AG20443 (cell line): ENCODE measurements around the gene ZBTB47.

Experiments
- DNase-seq: peaks from one replicate; pipeline ENCODE4 v3.0.0; 2012; ENCODE audit warnings: low spot score, mixed read lengths

Gene ZBTB47

GRCh38 chr3:42685363-42685881 is 31.9 kb downstream of the ZBTB47 start, which contains the start of gene KLHL40:
Gene KLHL40 (plus strand): TSS chr3:42685537. CDS start chr3:42685619, 82 bp downstream.
- DNase-seq = no peak

- DNase-seq = peak; percentile 50
Observed at GRCh38 chr3:42685891-42686820, 32.7 kb downstream of the ZBTB47 start.

- no peak for DNase-seq
Observed at GRCh38 chr3:42686832-42687650, 33.5 kb downstream of the ZBTB47 start.

DNA sequence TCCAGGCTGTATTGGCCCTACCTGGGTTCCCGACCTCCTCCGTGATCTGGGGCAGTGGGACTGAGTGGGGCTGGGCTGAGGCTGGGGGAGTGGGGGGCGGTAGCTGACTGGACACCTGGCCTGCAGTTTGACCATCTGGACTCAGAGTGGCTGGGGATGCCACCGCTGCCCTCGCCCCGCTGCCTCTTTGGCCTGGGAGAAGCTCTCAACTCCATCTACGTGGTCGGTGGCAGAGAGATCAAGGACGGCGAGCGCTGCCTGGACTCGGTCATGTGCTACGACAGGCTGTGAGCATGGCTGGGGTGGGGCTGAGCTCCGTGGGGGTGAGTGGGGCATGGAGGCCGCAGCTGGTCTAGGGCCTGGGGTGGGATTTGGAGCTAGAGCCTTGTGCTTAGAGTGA is 34.5 kb downstream of the ZBTB47 start:
- DNase-seq = no peak

DNA sequence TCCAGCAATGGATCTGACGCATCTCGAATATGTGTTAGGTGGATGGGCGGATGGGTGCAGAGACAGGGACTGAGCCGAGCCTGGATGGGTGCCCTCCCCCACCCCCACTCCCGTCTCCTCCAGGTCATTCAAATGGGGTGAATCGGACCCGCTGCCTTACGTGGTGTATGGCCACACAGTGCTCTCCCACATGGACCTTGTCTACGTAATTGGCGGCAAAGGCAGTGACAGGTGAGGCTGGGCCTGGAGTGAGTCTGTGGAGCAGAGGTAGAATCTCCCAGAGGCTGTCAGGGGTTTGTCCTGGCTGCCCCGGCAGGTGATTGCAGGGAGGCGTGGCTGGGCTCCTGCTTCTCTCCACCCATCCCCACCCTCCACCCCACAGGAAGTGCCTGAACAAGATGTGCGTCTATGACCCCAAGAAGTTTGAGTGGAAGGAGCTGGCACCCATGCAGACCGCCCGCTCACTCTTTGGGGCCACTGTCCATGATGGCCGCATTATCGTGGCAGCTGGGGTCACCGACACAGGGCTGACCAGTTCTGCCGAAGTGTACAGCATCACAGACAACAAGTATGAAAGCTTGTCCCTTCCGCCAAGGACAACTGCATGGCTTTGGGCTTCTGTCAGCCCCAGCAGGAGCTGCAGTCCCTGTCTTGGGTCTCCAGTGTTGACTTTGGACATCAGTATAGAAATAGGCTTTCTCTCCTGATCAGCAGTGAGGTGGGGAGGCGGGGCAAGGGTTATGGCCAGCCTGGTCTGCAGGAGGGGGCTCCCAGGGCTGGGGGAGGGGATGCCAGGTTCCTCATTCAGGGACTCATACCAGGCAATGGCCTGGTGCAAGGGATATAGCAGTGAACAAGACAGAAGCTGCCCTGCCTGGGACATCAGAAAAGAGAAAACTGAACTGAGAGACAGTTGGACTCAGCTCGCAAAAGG is 35.3 kb downstream of the ZBTB47 start:
- no peak for DNase-seq

- DNase-seq = no peak
Observed at GRCh38 chr3:42689421-42690014, 36.0 kb downstream of the ZBTB47 start.

DNA sequence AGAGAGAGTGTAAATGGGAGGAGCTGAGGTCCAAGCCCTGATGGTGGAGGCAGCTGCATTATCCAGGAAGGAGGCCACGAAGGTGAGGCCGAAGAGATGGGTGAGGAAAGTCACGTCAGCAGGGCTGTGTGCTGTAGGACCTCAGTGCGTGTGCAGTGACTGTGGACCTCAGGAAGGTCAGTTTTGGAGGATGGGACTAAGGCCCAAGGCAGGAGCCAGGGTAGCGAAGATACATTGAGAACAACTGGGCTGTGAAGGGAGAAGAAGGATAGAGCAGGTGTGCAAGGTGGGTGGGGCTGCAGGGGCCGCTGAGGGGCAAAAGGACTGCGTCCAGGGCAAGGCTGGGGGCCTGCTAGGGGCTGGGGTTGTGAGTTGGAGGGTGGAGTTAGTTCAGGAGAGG is 36.7 kb downstream of the ZBTB47 start:
- DNase-seq = no peak

DNA sequence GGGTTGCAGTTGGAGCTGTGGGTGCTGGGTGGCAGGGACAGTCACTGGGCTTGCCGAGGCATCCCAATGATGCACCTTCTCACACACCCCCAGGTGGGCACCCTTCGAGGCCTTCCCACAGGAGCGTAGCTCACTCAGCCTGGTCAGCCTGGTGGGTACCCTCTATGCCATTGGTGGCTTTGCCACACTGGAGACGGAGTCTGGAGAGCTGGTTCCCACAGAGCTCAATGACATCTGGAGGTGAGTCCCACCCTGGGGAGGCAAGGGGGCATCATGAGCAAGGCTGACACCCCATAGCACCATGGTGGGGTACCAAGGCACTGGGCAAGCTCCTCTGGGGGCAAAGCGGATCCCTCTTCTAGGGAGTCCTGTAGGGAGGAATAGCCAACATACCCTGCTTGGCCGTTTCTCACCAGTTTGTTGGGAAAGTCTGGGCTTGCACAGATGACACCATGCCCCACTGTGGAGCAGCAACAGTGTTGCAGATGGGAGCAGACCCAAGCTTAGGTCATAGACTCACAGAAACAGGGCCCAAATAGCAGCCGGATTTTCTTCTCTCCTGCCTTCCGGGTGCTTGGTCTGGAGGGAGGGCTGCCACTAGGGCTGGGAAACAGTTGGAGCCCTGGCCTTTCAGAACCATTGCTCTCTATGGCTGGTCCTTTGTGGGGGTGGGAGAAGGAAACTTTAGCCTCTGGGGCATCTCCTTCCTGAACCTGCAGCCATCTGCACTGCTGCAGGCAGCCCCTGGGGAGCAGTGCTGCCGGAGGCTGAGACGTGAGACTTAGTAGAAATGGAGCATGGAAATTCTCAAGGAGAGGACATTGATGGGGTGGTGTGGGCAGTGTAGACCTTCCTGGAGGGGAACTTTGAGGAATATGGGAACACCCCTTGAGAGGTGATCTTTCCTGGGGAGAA is 37.5 kb downstream of the ZBTB47 start:
- DNase-seq = no peak

- no peak for DNase-seq
Observed at GRCh38 chr3:42691816-42692666, 38.5 kb downstream of the ZBTB47 start.

GRCh38 chr3:42692667-42693529 is 39.4 kb downstream of the ZBTB47 start:
- no peak for DNase-seq

DNA sequence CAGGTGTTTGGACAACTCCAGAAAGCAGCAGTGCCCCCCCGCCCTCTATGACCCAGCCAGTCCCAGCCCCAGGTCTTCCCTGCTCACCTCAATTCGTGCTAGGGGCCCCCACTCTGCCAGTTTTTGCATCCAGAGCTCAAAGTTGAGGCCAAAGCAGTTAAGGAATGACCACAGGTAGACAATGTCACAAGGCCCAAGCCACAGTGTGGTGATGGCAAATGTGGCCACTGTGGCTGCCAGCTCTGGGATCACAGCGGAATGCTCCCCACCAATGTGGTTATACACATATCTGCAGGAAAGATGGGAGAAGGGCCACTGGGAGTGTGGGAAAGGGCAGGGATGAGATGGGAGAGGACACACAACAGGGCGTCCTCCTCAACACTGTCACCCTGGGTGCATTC is 40.0 kb downstream of the ZBTB47 start:
- no peak for DNase-seq

- DNase-seq = no peak
Observed at GRCh38 chr3:42694366-42694765, 40.9 kb downstream of the ZBTB47 start.

GRCh38 chr3:42696356-42697288 is 43.1 kb downstream of the ZBTB47 start:
- DNase-seq = no peak

DNA sequence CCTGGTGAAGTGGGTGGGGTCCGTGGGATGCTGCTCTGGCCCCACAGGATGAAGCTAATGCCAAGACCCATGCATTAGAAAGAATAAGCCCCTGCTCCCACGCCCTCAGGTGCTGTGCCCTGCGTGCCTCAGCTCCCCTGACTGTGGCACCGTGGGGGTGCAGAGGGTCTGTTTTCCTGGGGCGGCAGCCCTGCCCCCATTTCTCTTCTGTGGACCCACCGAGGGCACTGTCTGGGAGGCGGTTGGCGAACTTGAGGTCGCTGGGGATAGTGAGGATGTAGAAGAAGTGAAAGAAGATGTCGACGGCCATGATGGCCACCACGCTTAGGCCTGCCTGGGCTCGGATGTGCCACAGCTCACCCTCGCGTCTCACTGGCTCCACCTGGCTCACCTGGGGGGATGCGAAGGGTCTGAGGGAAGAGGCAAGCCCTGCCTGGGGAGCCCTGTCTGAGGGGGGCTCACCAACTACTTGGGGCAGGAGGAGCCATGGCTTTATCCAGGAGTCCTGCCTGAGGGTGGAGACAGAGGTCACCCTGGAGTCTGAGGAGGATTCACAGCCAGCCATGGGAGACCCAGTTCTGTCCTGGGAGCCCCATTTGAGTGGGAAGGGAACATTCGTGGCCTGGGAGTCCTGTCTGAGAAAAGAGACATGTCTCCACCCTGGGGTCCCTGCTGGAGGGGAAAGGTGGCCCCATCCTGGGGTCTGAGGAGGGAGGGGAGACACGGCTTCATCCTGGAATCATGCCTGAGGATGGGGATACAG is 44.0 kb downstream of the ZBTB47 start:
- no peak for DNase-seq

DNA sequence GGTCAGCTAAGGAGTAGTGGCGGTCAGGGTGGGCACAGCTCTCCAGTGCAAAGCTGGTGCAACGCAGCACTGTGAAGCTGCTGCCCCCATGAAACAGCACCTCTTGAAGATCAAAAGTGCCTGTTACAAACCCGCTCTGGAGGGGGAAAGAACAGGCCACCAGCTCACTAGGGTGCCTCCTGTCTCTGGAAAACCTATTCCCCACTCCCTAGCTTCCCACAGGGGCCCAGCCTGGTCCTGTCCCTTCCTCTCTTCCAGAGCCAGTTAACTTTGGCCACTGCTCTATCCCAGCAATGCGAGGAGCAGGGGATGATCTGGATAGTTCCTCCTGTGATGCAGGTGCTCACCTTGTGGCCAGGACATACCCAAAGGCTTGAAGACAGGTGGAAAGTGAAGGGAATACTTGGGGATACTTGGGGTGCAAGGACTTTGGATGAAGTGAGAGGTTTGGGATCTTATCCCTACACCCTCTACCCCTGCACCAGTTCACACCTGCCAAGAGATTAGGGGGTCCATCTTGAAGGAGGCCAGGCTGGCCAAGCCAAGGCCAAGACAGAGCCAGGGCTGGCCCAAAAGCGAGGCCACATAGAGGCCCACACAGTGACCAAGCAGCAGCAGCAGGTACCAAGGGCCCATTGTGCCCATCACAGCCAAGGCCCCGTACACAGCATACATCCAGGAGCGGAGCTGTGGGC is 44.9 kb downstream of the ZBTB47 start:
- DNase-seq = no peak

GRCh38 chr3:42698911-42699230 is 45.4 kb downstream of the ZBTB47 start:
- no peak for DNase-seq
